ENCODE data around the gene CFL1.

The CFL1 gene

DNA sequence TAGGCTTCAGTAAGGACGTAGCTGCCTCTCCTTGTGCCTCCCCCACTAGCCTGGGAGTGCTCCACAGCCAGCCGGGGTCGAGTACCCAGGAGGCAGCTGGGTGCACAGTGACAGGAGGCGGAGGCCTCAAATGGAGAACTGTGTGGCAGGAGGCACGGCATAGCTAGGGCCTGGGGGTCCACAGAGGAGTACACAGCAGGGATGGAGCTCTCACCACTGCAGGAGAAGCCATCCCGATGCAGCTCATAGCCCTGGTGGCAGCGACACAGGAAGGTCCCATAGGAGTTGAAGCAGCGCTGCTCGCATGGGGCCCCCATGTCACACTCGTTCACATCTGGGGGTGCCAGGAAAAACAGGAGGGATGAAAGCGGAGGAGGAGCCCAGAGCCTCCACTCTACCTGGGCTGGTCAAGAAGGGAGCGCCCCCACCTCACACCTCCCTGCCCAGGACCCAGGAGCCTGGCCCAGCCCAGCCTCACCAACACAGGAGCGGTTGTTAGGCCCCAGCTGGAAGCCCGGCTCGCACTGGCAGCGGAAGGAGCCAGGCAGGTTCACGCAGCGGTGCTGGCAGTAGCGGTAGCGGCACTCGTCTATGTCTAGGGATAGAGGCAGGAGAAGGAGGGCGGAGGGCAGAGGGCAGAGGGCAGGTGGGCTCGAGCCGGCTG, 11.8 kb upstream of the CFL1 start:
- no peak for DNase-seq

DNA sequence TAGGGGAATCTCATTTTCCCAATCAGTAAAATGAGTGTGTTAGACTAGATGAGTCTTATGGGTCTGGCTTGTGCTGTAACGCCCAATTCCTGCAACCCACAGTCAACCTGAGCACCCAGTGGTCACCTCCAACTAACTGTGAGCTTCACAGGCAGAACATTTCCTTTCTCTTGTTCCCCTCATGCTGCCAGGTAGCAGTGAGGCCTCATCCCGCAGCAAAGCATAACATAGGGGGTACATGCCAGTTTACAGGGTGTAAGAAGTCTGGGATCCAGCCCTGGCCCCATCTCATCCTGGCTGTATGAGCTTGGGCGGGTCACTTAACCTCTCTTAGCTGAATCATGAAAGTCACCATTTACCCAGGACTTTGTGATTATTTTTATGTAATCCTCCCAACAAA, 10.9 kb upstream of the CFL1 start:
- no peak for DNase-seq

DNA sequence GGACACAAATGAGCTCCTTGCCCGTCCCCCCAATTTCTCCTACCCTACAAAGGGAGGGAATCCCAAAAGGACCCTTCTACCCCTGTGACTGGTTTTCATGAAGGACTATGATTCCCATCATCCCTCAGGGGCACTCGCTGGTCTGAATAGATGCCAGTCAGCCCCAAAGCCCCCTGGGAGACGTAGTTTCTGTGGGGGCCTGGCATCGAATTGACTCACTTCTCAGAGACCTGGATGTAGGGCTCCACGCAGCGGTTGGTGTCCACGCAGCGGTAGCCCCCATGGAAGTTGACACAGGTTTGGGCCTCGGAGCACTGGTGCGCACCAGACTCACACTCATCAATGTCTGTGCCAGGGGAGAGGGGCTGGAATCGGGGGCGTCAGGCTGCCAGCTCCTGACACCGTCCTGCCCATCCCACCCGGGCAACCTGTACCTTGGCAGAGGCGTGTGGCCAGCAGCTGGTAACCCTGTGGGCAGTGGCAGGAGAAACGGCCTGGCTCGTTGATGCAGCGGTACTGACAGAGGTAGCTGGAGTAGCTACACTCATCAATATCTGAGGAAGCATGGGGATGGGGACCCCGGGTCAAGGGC, 10.2 kb upstream of the CFL1 start:
- DNase-seq: peak; percentile 28

DNA sequence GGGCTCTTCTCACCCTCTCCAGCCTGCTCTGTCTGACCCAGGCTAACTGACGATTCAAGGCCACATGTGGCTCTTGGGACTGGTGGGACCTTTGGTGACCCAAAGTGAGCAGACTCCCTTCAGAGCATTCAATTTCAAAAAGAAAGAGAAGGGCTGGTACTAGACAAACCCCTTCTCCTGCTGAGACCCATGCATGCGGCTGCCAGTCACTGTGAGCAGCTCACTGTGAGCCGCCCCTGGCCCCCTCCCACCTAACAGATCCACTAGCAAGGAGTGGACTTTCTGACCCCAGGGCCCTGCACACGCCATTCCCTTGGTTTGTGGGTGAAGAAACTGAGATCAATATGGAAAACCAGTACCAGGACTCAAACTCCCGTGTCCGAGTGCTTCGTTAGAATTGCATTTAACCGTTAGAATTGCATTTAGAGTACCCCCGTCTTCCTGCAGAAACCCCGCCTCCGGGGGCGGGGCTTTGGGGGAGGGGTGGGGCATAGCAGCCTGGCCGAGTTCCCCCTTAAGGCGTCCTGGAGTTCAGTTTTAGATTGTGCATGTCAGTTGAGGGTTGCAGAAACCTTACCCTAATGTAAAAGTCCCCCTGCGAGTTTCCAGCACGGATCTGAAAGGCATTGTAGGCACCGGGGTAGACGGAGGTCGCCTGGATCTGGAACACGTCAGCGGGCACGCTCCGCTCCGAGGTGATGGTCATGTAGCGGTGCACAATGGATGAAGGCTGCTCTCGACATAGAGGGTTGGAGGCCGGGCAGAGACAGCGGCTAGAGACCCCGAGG, 9.5 kb upstream of the CFL1 start:
- no peak for DNase-seq

DNA sequence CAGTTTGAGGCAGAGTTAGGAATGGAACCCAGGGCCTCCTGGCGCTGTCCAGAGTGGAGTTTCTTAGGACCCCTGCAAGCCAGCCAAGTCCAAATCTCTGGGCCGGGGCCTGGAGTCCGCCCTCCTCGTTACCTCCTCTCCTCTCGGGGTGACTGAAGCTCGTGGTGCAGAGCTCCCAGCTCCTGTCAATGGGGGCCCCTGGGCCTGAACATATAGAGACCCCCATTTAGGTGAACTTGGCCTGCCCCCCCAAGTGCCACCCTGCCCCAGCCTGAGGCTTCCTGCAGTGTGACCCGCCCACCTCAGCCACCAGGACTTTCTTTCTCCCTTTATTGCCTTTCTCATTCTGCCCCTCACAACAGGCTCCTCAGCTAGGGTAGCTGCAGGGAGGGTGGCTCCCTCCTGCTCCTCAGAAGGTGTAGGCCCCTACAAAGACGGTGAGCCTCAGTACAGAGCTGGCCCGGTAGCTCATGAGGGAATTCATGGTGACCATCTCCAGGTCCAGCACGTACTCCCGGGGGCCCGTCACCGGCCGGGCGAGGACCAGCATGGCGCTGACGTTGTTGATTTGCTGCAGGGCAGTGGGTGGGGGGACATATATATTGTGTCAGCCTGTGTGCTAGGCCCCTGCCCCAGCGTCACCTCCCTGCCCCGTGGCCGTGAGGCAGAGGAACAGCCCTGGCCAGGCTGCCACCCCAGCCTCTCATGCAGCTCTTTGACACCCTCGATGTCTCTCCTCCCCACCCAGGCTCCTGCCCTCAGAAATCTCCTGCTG, 8.7 kb upstream of the CFL1 start:
- DNase-seq: no peak

DNA sequence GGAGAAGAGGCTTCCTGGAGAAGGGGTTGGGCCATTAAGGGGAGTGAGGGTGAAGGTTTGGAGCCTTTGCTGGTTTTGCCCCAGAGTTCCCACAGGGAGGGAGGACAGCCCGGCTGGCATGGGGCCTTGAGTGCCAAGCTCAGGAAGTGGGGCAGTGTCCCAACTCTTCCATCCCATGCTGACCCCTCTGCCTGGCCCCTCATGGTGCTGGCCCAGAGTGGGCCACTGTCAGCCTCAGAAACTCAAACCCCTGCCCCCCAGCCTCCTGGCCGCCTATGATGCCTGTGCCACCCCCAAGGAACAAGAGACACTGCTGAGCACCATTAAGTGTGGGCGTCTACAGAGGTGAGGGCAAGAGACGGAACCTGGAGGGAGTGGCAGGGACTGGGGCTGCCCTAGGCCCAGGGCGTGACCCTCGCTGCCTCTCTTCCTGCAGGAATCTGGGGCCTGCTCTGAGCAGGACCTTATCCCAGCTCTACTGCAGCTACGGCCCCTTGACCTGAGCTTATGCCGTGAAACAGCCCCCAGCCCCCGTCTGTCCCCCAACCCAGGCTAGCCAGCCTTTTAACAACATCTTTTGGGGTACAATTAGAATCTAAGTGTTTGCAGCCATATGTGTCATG, 7.7 kb upstream of the CFL1 start:
- no peak for DNase-seq

DNA sequence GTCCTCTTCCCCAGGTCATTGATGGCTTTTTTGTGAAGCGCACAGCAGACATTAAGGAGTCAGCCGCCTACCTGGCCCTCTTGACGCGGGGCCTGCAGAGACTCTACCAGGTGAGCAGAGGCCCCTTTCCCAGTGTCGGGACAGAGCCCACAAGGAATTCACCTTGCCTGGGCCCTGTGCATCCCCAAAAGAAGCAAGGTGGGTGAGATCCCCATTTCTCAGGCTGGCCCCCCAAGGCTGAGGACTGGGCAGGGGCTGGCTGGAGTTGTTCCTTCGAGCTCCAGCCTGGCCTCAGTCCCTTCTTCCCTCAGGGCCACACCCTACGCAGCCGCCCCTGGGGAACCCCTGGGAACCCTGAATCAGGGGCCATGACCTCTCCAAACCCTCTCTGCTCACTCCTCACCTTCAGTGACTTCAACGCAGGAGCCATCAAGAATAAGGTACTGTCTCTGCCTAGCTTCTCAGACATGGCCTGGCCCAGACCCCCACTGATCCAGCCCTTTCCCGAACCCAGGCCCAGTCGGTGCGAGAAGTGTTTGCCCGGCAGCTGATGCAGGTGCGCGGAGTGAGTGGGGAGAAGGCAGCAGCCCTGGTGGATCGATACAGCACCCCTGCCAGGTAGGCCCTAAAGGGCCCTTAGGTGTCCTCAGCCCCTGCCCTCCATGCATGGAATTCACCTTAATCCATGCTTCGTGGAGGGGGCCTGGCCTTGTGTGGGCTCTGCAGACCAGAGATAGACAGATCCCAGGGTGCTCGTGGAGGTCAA, 6.9 kb upstream of the CFL1 start:
- no peak for DNase-seq

DNA sequence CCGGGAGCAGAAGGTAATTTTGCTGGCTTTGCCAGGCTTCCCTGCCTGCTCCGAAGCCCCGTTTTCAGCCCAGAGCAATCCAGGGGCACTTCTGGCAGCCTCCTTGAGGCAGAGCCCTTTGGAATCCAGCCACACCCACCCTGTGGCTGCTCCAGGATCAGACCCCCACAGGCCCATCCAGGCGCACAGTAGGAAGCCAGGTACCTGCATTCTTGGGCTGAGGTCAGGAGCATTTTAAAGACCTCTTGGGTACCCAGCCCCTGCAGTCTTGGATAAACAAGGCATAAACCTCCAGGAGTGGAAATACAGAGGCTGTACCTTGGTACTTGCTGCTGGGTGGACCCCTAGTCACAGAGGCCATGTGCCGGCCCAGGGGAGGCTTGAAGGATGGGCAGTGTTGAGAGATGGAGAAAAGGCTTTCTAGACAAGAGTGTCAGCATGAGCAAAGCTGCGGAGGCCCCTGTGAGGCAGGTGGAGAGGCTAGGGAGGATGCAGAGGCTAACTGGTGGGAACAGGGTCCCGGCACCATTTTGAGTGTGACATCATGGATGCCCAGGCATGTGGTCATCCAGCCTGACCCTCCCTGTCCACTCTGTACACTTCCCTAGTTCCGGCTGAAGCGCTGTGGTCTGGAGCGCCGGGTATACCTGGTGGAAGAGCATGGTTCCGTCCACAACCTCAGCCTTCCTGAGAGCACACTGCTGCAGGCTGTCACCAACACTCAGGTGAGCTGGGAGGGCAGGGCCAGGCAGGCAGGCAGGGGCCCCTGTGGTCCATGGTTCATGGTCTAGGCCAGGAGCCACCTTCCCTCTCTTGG, 6.1 kb upstream of the CFL1 start:
- no peak for DNase-seq

DNA sequence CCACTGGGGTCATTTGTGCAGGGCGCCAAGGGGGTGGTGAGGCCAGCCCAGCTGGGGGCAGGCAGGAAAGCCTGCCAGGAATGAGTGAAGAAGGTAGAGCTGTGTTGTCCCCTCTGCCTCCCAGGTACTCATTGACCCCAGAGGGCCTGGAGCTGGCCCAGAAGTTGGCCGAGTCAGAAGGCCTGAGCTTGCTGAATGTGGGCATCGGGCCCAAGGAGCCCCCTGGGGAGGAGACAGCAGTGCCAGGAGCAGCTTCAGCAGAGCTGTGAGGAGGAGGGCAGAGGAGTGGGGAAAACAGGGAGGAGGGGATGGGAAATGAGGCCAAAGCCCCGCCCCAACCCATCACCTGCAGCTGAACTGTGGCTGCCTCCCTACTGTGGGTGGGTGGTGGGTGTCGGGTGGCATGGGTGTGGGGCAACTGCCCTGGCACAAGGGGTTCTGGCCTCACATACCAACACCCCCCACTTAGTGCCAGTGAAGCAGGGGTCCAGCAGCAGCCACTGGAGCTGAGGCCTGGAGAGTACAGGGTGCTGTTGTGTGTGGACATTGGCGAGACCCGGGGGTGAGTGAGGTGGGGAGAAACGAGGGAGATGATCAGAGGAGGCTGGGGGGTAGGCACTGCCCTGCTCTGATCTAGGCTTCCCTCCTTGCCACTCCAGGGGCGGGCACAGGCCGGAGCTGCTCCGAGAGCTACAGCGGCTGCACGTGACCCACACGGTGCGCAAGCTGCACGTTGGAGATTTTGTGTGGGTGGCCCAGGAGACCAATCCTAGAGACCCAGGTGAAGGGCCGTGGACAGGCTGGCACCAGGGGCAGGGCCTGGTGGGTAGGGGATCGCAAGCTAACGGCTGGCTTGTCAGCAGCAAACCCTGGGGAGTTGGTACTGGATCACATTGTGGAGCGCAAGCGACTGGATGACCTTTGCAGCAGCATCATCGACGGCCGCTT, 5.2 kb upstream of the CFL1 start:
- DNase-seq: no peak

DNA sequence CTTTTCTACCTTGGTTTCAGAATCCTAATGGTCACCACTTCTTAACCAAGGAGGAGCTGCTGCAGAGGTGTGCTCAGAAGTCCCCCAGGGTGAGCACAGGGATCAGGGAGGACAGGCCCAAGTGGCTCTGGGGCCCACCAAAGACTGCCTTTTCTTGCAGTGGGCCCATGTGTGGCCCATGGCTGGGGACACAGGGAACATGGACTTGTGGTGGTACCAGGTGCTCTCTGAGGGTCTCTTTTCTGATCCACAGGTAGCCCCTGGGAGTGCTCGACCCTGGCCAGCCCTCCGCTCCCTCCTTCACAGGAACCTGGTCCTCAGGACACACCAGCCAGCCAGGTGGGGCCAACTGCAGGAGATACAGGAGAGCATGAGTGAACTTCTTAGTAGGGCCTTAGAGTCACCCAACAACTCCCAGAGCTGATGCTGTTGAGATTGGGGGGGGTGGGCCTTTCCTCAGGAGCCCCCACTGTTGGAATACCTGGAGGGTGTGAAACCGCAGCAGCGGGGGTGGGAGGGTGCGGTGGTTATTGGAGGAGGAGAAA, 4.3 kb upstream of the CFL1 start:
- DNase-seq: no peak

DNA sequence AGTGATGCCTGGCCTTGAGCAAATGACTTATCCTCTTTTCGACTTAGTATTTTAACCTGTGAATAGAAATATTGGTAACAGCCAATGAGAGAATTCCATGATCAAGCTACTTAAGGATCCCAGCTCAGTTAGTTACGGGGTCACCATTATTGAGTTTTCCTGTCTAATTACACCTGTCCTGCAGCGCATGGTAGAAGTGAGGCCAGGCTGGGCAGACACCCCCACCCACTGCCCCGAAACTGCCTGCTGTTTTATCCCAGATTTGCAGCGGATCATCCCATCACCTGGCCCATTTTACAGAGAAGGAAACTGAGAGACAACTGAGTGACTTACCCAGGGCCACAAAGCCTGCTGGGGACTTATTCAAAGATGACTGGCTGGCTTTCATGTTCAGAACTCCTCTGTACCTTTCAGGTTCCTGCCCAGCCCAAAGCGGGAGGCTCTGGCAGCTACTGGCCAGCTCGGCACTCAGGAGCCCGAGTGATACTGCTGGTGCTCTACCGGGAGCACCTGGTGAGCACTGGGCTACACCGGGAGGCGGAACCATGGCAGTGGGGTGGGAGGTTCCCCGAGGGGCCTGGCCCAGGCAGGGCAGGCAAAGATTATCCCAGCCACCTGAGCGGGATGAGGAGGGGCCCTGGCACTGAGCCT, 3.7 kb upstream of the CFL1 start:
- DNase-seq: no peak

DNA sequence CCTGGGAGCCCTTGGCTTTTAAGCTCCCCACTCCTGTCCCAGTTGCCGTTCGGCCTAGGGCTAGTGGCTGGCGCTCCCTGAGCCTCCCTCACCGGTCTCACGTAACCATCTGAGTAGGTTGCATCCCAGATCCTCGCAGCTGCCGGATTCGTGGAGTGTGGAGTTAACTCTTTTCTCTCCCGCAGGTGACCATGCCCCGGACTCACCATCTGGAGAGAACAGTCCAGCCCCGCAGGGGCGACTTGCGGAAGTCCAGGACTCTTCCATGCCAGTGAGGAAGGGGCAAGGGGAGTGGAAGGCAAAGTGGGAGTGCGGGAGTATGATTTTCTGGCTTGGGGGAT, 3.2 kb upstream of the CFL1 start:
- no peak for DNase-seq

DNA sequence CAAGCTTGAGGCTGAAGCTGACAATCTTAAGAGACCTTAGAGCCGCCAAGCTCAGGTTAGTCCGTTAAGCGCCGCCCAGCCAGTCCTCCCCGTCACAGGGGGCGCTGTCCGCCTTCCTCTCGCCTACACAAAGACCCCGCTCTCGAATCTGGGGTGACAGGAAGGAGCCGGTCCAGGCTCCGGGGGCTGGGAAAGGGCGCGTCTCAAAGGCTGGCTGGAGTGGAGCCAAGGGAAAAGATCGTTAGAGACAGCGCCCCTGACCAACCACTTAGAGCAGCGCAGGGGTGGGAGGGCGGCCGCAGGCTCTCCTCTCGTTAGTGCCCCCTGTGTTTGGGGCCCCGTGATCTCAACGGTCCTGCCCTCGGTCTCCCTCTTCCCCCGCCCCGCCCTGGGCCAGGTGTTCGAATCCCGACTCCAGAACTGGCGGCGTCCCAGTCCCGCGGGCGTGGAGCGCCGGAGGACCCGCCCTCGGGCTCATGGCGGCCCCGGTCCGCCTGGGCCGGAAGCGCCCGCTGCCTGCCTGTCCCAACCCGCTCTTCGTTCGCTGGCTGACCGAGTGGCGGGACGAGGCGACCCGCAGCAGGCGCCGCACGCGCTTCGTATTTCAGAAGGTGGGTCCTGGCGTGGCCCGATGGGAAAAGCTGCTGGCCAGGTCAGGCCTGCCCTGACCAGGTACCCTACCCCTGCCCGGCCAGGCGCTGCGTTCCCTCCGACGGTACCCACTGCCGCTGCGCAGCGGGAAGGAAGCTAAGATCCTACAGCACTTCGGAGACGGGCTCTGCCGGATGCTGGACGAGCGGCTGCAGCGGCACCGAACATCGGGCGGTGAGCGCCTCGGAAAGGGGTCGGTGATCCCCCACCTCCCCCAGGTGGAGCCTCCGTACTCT, 2.5 kb upstream of the CFL1 start, which contains the start of gene MUS81:
MUS81 (plus strand) TSS at position 156 of the 887 bp plus-strand sequence; CDS start at position 477, 321 bp downstream.
- DNase-seq: peak; percentile 99

DNA sequence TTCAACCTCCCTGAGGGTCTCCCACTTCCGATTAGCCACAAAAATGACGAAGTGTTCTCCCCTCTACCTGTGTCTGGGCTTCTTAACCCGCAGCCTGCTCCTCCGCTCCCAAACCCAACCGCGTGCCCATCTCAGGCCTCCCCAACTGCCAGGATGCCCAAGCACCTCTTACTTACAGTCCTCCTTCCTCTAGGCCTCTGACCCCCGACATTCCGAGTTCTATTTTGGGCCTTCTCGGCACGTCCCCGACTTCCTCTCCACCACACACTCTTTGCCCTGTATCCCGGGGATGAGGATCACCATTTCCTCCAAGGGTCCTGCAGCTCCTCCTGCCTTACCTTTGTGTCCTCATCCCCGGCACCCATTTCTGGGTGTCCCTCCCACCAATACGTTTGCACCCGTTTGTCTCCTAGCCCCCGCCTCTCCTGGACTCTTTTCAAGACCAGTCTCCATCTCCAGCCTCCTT, 1.9 kb upstream of the CFL1 start:
- DNase-seq: peak; percentile 59

DNA sequence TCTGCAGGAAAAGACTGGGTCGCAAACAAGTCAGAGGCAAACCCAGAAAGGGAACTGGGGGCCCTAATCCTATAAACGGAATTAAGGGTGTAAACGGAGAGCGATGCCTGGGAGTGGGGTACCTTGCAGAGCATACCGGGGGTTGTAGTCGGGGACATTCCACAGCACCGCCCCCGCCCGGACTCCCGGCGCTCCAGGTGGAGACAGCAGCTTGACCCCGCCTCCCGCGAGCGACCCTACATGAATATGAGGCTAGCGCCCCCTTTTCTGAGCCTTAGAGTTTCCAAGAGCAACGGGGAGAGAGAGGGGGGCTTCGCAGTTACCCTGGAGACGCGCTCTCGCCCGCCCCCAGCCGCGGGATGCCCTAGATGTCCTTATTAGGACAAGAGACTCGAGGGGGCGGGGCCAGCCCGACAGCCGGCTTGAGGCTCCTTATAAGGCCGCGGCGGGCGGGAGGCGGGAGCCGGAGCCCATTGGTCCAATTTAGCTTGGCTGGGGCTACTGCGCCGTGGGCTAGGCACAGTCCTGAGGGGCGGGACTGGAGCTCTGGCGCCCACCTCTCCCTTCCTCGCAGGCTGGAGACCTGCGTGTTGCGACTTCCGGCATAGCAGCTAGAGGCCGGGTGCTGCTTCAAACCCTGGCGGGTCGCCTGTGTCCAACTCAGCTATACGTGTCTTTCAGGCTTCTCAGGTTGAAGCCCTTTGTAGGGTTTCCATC, 1.3 kb upstream of the CFL1 start:
- DNase-seq: peak; percentile 99

DNA sequence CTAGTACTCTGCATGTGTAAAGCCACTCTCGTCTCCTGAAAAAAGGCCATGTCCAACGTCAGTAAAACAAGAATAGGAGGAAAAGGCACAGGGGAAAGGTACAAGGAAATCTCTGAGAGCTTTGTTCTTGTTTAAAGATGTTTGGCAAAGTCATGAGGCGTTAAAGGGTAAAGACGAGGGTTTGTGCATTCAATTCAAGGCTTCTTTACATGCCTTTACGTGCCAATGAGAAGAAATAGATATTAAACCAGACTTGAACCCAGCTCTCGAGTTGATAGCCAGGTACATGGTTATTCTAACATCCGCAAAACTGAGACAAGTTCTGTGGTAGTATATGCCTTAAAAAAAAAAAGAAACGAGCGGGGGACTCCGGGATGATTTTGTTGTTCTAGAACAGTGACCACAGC, 704 bp upstream of the CFL1 start:
- no peak for DNase-seq

DNA sequence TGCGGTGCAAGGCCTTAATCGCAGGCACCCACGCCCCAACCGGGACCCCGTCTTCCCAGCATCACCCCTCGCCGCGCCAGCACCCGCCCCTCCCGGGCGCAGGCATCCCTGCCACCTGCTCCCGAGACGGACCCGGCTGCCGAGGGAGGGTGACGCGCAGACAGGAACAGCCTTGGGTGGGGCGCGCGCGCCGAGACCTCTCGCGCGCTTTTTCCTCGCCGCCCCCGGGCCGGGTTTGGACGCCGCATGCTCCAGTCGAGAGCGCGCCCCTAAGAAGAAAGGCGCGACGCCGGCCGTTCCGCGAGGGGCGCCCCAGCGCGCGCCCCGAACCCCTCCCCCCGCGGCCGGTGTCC, 504 bp downstream of the CFL1 start:
- DNase-seq: peak; percentile 81
